Measurements from ENCODE around the gene PPP2R2D.
"Not testable (repeated sequence)": the region's sequence is repeated elsewhere in the genome, so short reads cannot be mapped to it uniquely, and the experiment has no call there.

Gene PPP2R2D

DNA sequence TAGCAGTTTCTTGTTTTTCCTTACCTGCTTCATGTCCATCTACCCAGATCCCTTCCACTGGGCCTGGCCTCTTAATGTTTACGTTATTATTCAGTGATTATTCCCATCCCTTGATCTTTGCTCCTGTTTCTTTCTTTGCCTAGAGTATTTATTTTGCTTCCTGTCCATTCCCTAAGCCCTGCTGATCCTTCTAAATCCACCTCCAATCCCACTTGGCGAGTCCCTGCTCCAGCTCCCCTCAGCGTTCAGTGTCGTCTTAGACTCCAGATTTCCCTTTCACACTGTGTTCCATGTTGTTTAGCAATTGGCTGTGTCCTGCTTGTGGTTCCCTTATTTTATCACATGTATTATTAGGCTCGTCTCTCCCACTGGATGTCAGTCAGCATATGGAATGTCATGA is 7.3 kb downstream of the PPP2R2D start:
- no peak for DNase-seq (ENCODE audit: low read depth in 2 of 2)

DNA sequence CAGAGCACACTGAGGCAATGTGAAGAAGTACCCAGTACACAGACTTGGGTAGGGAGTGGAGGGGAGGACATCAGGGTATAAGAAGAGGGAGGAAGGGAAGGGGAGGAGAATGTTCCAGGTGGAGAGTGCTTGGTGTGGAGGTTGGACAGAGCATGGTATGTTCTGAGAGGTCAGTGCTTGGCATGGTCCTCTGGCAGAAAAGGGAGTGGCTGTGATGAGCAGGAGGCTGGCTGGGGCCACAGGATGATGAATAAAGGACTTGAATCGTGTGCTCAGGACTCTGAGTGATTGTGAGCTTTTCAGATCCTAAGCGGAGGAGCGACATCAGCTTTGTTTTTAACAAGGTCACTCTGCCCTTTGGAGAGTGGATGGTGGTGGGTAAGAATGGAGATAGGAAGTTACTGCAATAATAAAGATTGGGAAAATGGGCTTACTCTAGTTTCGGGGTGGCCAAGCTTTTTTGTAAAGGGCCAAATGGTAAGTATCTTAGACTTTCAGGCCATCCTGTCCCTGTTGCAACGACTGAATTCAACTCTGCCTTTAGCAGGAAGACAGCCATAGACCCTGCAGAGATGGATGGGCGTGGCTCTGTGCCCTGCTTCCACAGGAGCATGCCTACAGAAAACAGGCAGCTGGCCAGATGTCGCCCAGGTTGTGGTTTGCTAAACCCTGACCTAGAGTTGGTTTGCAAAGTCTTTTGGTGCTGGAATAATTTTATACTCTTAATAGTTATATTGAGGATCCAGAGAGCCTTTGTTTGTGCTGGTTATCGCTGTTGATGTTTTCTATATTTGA is 8.4 kb downstream of the PPP2R2D start:
- DNase-seq (ENCODE audit: low read depth in 2 of 2), result no peak

DNA sequence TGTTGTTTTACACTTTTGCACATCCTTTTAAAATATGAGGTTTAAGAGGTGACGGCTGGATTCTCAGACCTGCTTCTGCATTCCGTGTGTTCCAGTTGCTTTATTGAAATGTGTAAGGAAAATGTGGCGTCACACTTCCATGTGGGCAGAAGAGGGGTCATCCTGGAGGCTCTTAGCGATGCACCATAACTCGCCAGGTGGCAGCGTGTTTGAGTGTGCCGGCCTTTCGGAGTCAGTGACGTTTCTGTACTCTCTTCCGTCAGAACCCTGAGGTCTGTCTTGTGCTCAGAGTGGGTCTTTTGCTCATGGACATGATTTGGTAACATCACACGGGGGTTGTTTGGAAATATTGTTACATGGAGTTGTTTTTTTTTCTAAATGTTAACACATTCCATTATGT is 9.1 kb downstream of the PPP2R2D start:
- DNase-seq (ENCODE audit: low read depth in 2 of 2), result no peak

DNA sequence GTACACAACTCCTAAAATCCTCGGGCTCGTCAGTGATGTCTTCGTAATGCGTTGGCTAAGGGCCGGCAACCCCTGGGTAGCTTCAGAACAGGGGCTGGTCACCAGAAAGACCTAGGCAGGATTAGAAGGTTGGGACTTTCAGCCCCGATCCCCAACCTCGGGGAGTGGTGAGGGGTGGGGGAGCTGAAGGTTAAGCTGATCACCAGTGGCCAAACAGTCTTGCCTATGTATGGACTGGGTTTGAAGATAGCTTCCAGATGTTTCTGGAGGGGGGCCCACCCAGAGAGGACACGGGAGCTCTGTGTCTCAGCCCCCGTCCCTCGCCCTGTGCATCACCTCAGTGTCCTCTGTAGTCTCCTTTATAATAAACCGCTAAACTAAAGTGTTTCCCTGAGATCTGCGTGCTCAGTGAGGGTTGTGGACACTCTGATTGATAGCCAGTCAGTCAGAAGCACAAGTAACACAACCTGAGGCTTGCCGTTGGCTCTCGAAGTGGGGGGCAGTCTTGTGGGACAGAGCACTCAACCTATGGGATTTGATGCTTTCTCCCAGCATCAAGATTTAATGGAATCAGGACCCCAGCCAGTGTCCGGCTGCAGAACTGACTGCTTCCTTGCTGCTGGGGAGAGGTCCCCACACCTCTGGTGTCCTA is 10.0 kb downstream of the PPP2R2D start:
- no peak for DNase-seq (ENCODE audit: low read depth in 2 of 2)

DNA sequence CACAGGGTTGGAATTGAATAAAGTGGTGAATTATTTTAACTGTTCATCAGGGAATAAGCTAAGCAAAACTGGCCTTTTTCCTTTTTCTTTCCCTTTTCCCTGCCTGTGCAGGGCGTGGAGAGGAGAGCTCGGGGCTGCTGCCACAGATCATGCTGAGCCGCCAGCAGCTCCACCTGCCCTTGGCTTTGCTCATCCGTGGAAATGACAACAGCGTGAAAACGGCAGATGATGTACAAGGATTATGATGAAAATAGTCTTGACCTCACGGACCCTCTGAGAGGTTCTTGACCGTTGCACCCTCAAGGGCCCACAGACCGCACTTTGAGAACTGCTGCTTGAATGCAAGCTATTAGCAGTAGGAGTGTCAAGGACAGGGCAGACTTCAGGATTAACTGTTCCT is 10.6 kb downstream of the PPP2R2D start:
- DNase-seq (ENCODE audit: low read depth in 2 of 2), result no peak

DNA sequence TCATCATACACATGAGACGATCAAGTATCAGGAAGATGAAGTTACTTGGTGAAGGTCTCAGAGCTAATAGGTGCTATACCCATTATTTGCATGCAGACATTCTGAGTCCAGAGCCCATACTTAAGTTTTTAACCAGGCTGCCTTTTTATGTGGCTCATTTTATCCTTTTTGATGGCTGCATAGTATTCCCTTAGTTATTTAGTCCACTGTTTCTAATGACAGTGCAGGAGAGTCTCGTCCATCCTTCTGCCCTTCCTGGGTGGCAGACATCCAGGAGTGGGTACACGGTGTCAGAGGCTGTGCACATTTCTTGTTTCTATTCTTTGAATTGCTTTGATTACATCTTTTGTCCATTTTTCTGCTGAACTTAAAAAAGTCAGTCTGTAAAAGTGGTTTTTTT is 11.8 kb downstream of the PPP2R2D start:
- no peak for DNase-seq (ENCODE audit: low read depth in 2 of 2)

DNA sequence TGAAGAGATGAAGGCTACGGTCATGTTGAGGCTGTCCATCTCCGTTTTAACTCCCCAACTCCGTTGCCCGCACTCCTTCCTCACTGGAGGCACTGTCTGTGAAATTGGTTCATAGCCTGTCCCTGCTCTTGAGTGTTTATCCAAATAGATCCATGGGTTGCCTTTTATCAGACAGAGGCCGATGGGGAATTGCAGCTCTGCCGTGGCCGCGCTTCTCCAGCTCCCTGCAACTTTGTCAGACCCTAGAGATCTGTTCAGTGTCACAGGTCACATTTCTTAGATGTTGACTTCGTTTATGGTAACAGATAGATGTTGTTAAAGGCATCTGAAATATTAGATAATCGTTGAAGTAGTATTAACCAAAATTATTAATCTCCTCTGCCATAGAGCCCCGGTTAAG is 14.7 kb downstream of the PPP2R2D start:
- no peak for DNase-seq (ENCODE audit: low read depth in 2 of 2)

DNA sequence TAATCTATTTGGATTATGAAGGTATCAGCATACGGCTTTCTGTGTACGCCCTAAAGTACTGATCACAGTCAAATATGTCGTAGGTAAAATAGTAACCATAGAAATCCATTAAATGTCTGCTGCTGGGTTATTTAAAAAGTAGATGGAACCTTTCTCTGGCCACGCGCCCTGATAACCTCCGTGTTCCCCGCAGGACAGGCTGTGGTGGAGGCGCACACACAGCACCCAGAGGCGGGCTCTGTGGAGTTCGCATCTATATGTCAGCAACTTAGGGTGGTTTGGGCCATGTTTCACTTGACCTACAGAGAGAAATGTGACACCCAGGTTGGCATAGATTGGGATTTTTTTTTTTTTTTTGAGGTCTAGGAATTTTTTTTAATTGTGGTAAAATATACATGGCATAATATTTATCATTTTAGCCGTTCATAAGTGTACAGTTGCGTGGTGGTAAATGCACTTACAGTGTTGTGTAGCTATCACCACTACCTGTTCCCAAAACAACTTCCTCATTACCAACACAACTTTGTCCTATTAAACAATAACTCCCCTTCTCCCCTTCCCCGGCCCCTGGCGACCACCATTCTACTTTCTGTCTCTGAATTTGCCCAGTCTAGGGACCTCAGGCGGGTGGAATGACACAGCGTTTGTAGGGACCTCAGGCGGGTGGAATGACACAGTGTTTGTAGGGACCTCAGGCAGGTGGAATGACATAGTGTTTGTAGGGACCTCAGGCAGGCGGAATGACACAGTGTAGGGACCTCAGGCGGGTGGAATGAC is 15.4 kb downstream of the PPP2R2D start:
- no peak for DNase-seq (ENCODE audit: low read depth in 2 of 2)

DNA sequence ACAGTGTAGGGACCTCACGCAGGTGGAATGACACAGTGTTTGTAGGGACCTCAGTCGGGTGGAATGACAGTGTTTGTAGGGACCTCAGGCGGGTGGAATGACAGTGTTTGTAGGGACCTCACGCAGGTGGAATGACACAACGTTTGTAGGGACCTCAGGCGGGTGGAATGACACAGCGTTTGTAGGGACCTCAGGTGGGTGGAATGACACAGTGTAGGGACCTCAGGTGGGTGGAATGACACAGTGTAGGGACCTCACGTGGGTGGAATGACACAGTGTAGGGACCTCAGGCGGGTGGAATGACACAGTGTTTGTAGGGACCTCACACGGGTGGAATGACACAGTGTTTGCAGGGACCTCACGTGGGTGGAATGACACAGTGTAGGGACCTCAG is 16.0 kb downstream of the PPP2R2D start:
- not testable (repeated sequence) for DNase-seq (ENCODE audit: low read depth in 2 of 2)

DNA sequence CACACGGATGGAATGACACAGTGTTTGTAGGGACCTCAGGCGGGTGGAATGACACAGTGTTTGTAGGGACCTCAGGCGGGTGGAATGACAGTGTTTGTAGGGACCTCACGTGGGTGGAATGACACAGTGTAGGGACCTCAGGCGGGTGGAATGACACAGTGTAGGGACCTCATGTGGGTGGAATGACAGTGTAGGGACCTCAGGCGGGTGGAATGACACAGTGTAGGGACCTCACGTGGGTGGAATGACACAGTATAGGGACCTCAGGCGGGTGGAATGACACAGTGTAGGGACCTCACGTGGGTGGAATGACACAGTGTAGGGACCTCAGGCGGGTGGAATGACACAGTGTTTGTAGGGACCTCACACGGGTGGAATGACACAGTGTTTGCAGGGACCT is 16.7 kb downstream of the PPP2R2D start:
- not testable (repeated sequence) for DNase-seq (ENCODE audit: low read depth in 2 of 2)

DNA sequence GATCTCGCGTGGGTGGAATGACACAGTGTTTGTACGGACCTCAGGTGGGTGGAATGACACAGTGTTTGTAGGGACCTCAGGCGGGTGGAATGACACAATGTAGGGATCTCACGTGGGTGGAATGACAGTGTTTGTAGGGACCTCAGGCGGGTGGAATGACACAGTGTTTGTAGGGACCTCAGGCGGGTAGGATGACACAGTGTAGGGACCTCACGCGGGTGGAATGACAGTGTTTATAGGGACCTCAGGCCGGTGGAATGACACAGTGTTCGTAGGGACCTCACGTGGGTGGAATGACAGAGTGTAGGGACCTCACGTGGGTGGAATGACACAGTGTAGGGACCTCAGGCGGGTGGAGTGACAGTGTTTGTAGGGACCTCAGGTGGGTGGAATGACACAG is 18.7 kb downstream of the PPP2R2D start:
- DNase-seq (ENCODE audit: low read depth in 2 of 2), result not testable (repeated sequence)

DNA sequence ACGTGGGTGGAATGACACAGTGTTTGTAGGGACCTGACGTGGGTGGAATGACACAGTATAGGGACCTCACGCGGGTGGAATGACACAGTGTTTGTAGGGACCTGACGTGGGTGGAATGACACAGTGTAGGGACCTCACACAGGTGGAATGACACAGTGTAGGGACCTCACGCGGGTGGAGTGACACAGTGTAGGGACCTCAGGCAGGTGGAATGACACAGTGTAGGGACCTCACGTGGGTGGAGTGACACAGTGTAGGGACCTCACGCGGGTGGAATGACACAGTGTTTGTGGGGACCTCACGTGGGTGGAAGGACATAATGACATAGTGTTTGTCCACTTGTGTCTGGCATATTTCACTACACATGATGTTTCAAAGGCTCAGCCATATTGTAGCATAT is 19.3 kb downstream of the PPP2R2D start:
- DNase-seq (ENCODE audit: low read depth in 2 of 2), result peak in 1 of 2 donors; percentile 15

DNA sequence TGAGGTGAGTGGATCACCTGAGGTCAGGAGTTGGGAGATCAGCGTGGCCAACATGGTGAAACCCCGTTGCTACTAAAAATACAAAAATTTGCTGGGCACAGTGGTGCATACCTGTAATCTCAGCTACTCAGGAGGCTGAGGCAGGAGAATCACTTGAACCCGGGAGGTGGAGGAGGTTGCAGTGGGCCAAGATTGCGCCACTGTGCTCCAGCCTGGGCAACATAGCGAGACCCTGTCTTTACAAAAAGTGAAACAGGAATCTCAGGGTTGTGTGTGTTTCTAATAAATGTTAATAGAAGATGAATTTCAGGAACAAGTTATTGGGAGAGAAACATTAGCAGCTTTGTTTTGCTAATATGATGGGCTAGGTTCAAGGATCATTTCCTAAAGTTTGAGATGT is 19.9 kb downstream of the PPP2R2D start:
- no peak for DNase-seq (ENCODE audit: low read depth in 2 of 2)

DNA sequence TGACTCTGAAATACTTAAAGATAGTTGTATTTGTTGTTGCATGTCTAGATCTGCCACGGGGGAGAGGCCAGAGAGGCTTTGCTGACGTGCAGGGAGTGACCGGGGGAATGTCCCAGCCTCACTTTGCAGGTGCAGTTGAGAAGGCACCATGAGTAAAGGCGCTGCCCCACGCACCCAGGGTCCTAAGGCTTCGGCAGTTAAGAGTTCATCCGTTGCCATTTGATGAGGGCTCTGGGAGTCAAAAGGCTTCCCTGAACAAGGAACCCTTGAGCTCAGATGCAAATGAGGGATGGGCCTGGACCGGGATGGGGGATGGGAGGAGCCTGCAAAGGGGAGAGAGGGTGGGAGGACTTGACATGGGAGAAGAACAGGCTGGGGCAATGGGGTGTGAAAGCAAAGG is 20.4 kb downstream of the PPP2R2D start:
- no peak for DNase-seq (ENCODE audit: low read depth in 2 of 2)

DNA sequence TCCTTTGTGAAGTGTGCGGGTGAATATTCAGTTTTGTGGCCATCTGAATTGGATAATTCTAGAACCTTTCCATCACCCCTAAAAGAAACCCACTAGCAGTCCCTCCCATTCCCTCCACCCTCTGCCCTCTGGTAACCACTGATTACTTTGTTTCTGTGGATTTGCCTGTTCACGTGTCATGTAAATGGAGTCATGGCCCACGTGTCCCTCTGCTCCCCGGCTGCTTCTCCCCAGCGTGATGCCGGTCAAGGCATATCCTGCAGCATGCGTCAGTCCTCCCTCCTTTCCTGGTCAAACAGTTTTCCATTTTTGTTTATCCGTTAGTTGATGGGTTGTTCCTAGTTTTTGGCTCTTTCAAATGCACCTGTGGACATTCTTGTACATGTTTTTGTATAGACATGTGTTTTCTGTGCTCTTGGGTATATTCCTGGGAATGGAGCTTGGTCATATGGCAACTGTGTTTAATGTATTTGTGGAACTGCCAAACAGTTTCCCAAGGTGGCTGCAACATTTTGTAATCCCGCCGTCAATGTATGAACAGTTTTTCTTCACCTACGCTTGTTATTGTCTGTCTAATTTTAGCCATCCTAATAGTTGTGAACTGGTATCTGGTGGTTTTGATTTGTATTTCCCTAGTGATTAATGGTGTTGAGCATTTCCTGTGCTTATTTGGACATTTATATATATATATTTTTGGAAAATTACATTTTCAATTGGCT is 22.4 kb downstream of the PPP2R2D start:
- no peak for DNase-seq (ENCODE audit: low read depth in 2 of 2)

DNA sequence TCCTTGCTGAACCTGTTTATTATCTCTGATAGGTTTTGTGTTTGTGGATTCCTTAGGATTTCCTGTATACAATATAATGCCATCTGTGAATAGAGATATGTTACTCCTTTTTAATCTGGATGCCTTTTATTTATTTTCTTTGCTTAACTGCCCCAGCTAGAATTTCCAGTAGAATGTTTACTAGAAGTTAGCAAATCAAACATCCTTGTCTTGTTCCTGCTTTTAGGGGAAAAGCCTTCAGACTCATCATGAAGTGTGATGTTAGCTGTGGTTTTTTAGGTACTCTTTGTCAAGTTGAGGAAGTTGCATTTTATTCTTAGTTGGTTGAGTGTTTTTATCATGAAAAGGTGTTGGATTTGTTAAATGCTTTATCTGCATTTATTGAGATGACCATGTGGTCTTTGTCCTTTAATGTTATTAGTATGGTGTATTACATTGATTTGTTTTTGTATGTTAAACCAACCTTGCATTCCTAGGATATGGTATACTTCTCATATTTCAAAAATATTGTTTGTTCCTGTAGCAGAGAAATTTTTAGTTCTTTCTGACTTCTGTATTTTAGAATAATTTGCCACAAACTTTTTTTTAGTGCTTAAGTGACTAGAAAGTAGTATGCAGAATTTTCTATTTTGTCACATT is 24.3 kb downstream of the PPP2R2D start:
- no peak for DNase-seq (ENCODE audit: low read depth in 2 of 2)

DNA sequence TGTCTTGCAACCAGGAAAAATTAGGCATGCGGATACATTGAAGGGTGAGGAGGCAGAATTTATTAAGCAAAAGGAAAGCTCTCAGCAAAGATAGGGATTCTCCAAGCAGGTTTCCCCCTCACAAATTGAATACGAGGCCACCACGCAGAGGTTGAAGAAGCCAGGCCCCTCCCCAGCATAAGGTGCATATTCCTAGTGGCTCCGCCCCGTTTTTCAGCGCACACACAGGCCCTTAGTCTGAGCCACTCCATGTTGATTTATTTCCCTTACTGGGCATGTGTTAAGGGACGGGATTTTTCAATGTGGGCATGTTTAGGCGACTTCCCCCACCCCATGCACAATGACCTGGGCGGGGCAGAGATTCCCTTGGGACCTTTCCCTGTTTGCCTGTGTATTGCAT is 24.9 kb downstream of the PPP2R2D start:
- no peak for DNase-seq (ENCODE audit: low read depth in 2 of 2)

DNA sequence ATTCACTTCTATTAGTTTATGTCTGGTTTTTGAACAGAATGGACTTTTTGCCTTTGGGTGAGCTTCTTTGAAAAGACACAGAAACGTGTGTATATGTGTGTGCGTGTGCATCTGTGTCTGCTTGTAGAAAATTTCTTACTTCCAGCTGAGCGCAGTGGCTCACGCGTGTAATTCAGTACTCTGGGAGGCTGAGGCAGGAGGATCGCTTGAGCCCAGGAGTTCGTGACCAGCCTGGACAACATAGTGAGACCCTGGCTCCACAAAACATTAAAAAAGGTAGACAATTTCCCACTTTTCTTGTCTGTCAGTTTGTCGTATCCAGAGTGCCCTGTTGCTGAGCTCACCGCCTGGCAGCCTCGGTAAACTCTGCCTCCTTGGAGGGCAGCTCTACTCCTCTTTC is 25.4 kb downstream of the PPP2R2D start:
- no peak for DNase-seq (ENCODE audit: low read depth in 2 of 2)

DNA sequence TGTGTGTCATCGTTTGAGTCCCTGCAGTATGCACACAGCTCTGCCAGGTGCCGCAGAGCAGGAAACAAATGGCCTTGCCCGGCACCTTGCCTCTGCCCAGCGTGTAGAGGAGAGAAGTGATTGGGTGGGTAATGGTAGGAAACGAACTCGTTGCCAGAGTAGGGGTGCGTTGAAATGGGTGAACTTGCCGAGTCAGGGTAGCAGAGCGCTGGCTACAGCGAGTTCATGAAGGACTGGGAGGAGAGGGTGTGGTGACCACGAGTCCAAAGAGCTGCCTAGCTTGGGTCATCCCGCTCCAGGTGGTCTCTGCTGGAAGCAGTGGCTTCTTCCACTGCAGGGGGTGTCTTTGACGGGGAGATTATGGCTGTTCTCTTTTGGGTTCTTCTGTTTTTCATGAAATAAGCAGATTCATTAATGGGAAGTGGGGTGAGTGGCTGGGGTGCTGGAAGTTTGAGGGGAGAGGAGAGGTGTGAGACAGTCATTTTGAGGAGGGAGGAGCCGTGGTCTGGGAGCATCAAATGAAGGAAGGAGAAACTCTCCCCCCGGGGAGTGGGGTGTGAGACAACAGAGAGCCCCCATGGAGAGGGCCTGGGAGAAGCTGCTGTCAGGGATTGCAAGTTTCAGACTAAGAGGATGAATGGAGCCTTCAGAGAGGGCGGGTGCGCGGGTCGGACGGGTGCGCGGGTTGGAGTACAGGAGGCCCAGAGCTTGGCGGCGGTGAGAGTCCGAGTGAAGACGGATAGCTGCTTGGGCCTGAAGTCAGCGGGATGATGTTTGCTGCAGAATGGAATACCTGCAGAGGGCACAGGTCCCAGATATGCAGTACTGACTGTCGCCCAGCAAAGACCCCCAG is 26.2 kb downstream of the PPP2R2D start:
- DNase-seq (ENCODE audit: low read depth in 2 of 2), result no peak

DNA sequence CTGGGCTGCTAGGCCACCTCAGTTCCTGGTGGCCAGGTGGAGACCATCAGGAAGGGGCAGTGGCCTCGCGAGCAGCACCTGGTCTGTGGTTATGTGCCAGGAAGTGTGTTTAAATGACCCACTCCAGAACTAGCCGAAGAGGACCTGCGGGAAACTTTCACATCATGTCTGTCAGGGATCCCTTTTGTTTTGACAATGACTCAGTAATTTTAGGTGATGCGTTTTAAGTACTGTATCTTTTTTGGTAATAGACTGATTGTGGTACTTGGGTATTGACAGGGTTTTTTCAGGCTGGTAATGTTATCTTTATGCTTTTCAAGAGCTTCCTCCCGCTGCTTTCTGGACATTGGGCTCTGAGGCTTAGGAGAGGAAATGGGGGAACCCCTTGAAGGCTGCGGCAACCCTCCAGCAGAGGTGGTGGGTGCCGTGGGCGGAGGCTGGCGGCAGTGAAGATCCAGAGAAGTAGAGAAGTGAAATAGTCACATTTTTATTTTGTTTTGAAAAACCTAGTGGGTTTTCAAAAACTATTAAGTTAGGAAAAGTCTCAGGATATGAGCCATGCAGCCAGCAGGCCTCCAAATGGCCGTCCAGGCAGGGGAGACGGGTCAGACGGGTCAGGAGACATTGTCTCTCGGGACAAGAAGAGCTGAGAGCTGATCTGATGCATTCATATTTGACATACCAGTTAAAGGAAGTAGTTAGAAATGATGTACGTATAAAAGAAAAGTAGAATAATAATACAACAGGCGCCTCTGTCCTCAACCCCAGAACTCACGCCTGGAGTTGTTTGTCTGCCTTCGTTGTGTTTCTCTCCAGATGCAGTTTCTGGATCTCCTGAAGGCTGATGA is 27.7 kb downstream of the PPP2R2D start:
- DNase-seq (ENCODE audit: low read depth in 2 of 2), result peak in 1 of 2 donors; percentile 56
